ENCODE results near the gene ZFR. TPM values are rescaled to one million over a fixed set of nuclear protein-coding genes. Genes with fewer than 3 reads are reported as not detected.

The ZFR gene
- total RNA-seq, 4 donors from 2014 or later: 35.6 to 64.1 (median 57.4) TPM

DNA sequence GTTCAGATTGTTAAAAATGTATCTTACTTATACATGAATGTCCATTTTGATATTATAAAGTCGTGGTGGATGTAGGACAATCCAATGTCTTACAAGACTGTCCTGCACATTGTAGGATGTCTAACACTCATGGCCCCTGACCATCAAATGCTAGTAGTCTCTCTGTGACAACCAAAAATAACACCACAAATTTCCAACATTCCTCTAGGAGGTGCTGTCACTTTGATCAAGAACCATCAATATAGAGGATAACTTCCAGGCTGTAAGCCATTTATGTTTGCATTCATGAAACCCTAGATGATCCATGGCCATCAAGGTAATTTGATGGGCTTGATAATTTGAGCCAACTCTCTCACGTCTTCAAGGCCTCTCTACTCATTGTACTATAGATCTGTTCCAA is 20.5 kb upstream of the ZFR start:
- no peak overlapping the region for H3K4me3 ChIP-seq
- no peaks in the 10 kb centered on the region for H3K36me3 ChIP-seq
- no peaks in the 10 kb centered on the region for H3K27me3 ChIP-seq
- no peak for DNase-seq
- H3K27ac ChIP-seq: no peak overlapping the region
- no peaks in the 10 kb centered on the region for H3K9me3 ChIP-seq
- no peaks in the 10 kb centered on the region for H3K4me1 ChIP-seq
- TF ChIP-seq EP300 (IDR thresholded peaks at IDR 0.05; ENCODE audit: low read depth) (no peak), POLR2AphosphoS5 (IDR thresholded peaks at IDR 0.05) (no peak), POLR2A (IDR thresholded peaks at IDR 0.05) (no peak)
- TF ChIP-seq, protein P1, sequence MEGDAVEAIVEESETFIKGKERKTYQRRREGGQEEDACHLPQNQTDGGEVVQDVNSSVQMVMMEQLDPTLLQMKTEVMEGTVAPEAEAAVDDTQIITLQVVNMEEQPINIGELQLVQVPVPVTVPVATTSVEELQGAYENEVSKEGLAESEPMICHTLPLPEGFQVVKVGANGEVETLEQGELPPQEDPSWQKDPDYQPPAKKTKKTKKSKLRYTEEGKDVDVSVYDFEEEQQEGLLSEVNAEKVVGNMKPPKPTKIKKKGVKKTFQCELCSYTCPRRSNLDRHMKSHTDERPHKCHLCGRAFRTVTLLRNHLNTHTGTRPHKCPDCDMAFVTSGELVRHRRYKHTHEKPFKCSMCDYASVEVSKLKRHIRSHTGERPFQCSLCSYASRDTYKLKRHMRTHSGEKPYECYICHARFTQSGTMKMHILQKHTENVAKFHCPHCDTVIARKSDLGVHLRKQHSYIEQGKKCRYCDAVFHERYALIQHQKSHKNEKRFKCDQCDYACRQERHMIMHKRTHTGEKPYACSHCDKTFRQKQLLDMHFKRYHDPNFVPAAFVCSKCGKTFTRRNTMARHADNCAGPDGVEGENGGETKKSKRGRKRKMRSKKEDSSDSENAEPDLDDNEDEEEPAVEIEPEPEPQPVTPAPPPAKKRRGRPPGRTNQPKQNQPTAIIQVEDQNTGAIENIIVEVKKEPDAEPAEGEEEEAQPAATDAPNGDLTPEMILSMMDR (IDR thresholded peaks at IDR 0.05): no peak
- WGBS, 2 donors (ENCODE audit: low coverage in 1 of 2): 87 to 88% methylated on average over 2 of the region's 2 CpGs
- intact Hi-C loops (cut with DNase I; ENCODE audit: low total_unique reads): no loop called here
- in situ Hi-C loops (cut with MboI; ENCODE audit: low pct_ligation_motif_present in 1 of 4, low pct_unique_long_range_greater_than_20kb in 1 of 4, low sequenced_read_pairs in 3 of 4): no loop called here

DNA sequence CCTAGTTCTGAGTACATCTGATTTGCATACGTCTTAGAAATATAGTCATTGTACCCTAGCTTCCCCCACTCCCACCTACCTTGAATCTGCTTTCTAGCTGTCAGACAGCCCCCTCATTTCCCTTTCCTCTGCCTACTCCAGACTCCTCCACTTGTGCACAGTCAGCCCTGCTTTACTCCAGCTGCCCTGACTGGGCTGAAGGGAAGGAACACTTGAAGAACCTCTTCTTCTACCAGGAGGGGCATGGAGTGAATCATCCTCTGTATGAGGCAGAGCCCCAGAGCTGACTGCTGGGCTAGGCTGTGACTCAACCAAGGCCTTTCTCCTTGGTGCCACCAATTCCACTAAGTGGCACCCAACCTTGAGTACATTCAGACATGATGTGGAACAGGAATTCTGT is 18.1 kb upstream of the ZFR start:
- intact Hi-C loops (cut with DNase I; ENCODE audit: low total_unique reads) (no loop called here), in situ Hi-C loops (cut with MboI; ENCODE audit: low pct_ligation_motif_present in 1 of 4, low pct_unique_long_range_greater_than_20kb in 1 of 4, low sequenced_read_pairs in 3 of 4) (no loop called here)
- Histone ChIP-seq H3K4me1 (no peaks in the 10 kb centered on the region), H3K36me3 (no peaks in the 10 kb centered on the region), H3K27me3 (no peaks in the 10 kb centered on the region), H3K4me3 (no peak overlapping the region), H3K9me3 (no peaks in the 10 kb centered on the region), H3K27ac (no peak overlapping the region)
- DNase-seq: no peak
- TF ChIP-seq, protein P1 (IDR thresholded peaks at IDR 0.05): no peak
- TF ChIP-seq POLR2AphosphoS5 (IDR thresholded peaks at IDR 0.05) (no peak), POLR2A (IDR thresholded peaks at IDR 0.05) (no peak), EP300 (IDR thresholded peaks at IDR 0.05; ENCODE audit: low read depth) (no peak)
- 30 to 57% methylated on average over 1 of the region's 1 CpG for WGBS, 2 donors (ENCODE audit: low coverage in 1 of 2)

DNA sequence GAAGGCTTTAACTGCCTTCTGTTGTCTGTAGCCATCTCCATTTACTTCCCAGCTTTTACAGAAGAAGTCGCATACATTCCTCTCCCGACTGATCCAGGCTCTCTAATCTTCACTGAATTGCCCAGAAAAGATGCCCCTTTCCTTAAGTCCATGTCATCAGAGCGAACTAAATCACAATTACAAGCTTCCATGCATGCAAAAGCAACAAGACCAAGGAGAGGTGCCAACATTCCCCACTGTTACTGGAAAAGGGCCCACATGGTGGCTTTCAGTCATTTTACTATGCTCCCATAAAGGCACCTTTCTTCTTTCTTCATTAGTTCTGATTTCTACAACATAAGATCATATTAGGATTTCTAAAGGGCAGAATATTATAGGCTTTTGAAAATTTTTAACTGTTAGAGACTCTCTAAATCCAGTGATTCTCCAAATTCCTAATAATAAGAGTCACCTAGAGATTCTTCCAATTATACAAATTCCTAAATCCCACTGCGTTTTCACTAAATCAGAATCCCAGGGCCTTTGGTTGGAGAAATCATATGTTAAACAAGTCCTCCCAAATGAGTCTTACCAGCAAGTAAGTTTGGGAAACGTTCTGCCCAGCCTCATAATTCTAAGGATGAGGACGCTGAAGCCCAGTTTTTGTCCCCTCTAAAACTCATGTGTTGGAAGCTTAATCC is 17.0 kb upstream of the ZFR start:
- Histone ChIP-seq H3K4me1 (no peaks in the 10 kb centered on the region), H3K27ac (no peak overlapping the region), H3K36me3 (no peaks in the 10 kb centered on the region), H3K4me3 (no peak overlapping the region), H3K9me3 (no peaks in the 10 kb centered on the region), H3K27me3 (no peaks in the 10 kb centered on the region)
- TF ChIP-seq POLR2A (IDR thresholded peaks at IDR 0.05) (no peak), EP300 (IDR thresholded peaks at IDR 0.05; ENCODE audit: low read depth) (no peak), POLR2AphosphoS5 (IDR thresholded peaks at IDR 0.05) (no peak)
- TF ChIP-seq, protein P1 (IDR thresholded peaks at IDR 0.05): no peak
- WGBS, 2 donors (ENCODE audit: low coverage in 1 of 2): 86 to 90% methylated on average over 2 to 6 of the region's 6 CpGs
- in situ Hi-C loops (cut with MboI; ENCODE audit: low pct_ligation_motif_present in 1 of 4, low pct_unique_long_range_greater_than_20kb in 1 of 4, low sequenced_read_pairs in 3 of 4) (no loop called here), intact Hi-C loops (cut with DNase I; ENCODE audit: low total_unique reads) (no loop called here)
- DNase-seq: no peak

DNA sequence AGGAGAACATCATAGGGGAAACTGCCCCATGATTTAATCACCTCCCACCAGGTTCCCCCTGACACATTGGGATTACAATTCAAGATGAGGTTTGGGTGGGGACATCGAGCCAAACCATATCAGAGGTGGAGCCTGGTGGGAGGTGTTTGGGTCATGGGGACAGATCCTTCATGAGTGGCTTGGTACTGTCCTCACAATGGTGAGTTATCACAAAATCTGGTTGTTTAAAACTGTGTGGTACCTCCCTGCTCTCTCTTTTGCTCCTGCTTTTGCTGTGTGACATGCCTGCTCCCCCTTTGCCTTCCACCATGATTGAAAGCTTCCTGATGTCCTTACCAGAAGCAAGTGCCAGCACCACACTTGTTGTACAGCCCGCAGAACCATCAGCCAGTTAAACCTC is 16.2 kb upstream of the ZFR start:
- Histone ChIP-seq H3K36me3 (no peaks in the 10 kb centered on the region), H3K9me3 (no peaks in the 10 kb centered on the region), H3K27ac (no peak overlapping the region), H3K4me1 (no peaks in the 10 kb centered on the region), H3K27me3 (no peaks in the 10 kb centered on the region), H3K4me3 (no peak overlapping the region)
- in situ Hi-C loops (cut with MboI; ENCODE audit: low pct_ligation_motif_present in 1 of 4, low pct_unique_long_range_greater_than_20kb in 1 of 4, low sequenced_read_pairs in 3 of 4): no loop called here
- intact Hi-C loops (cut with DNase I; ENCODE audit: low total_unique reads): no loop called here
- WGBS, 2 donors (ENCODE audit: low coverage in 1 of 2): 95 to 100% methylated on average over 1 to 2 of the region's 2 CpGs
- DNase-seq: no peak
- TF ChIP-seq POLR2AphosphoS5 (IDR thresholded peaks at IDR 0.05): no peak
- TF ChIP-seq, protein P1 (IDR thresholded peaks at IDR 0.05): no peak
- no peak for TF ChIP-seq EP300 (IDR thresholded peaks at IDR 0.05; ENCODE audit: low read depth)
- no peak for TF ChIP-seq POLR2A (IDR thresholded peaks at IDR 0.05)
